ENCODE data around the gene PRSS12. TPM values are rescaled to one million over a fixed set of nuclear protein-coding genes. Genes with fewer than 3 reads are reported as not detected.

Gene PRSS12
- total RNA-seq, 1 experiment from 2014 or later, result 13.8 TPM

DNA sequence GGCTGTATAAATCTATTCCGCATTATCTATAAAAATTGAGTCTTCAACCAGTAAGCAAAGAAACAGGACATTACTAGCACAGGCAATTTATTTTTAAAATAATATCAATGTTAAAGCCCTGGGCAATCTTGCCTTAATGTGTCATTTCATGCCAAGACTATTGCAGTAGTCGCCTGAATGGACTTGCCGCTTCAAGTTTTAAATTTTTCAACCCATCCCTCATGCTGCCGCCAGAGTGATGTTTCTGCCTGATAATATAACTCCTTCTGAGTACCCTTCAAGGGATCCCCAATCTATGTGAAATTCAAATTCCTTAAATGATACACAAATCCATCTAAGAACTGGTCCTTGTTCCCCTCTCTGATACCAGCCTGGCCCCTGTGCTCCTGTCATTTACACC is 66.9 kb downstream of the PRSS12 start:
- Histone ChIP-seq H3K9me2 (ENCODE audit: insufficient read depth) (no peaks in the 10 kb centered on the region), H3K9ac (ENCODE audit: low read length) (no peak overlapping the region), H3K4me3 (replicated peaks in 1 of 2; ENCODE audit: low read depth in 1 of 2, low read length in 2 of 2) (no peak overlapping the region), H3K9me3 (ENCODE audit: control insufficient read depth in 1 of 2, insufficient read depth in 1 of 2, low read depth in 1 of 2, low read length in 2 of 2) (no peaks in the 10 kb centered on the region), H3K4me1 (ENCODE audit: control insufficient read depth in 1 of 2, insufficient read depth in 2 of 2, low read length in 2 of 2) (no peaks in the 10 kb centered on the region), H3K27ac (ENCODE audit: low read depth, low read length) (no peak overlapping the region), H3K79me2 (ENCODE audit: insufficient read depth, low read length) (no peaks in the 10 kb centered on the region), H3K27me3 (ENCODE audit: insufficient read depth, low read length) (no peaks in the 10 kb centered on the region), H3K36me3 (ENCODE audit: control insufficient read depth in 1 of 2, insufficient read depth in 2 of 2, low read length in 2 of 2) (no peaks in the 10 kb centered on the region; a peak in 2 of 4 replicates), H4K20me1 (ENCODE audit: insufficient read depth) (peaks cover 4% of the 10 kb centered on the region; the same call in 1 of the 2 replicates), H2AFZ (ENCODE audit: low read depth, low read length, poor library complexity, severe bottlenecking) (no peak overlapping the region), H3K4me2 (ENCODE audit: low read length) (no peak overlapping the region)
- no peak for ATAC-seq
- intact Hi-C loops (cut with micrococcal nuclease), result no loop called here
- DNase-seq (ENCODE audit: low read depth, low spot score), result no peak
- TF ChIP-seq RAD21 (IDR thresholded peaks at IDR 0.05; ENCODE audit: low read depth) (no peak), ELF1 (IDR thresholded peaks at IDR 0.05; ENCODE audit: borderline replicate concordance, low read depth) (no peak), POLR2AphosphoS5 (IDR thresholded peaks at IDR 0.05; ENCODE audit: low read depth, low read length) (no peak)
- ChIA-PET POLR2A (no interaction called here), RAD21 (ENCODE audit: low non-redundant PET in 1 of 2, low total read pairs in 2 of 2, uncharacterized antibody in 2 of 2, unreplicated experiment in 2 of 2) (no interaction called here), CTCF (no interaction called here)
- no TSS peak for BruUV-seq (replicated peaks)

DNA sequence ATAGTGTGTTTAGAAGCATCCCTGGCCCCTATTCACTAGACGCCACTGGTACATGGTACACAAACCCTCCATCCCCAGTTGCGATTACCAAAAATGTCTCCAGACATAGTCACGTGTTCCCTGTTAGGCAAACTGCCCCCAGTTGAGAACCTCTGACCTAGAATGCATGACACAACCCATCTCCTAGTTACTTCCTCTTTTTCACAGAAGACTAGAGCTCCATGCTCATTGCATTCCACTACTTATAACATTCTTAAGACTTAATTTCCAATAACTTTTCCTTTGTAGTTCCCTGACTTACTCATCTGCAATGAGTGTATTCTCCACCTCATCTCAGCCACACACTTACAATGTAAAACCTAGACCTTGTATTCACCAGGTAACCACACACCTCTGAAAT is 68.6 kb downstream of the PRSS12 start:
- no peak for DNase-seq (ENCODE audit: low read depth, low spot score)
- ChIA-PET CTCF (no interaction called here), POLR2A (no interaction called here), RAD21 (ENCODE audit: low non-redundant PET in 1 of 2, low total read pairs in 2 of 2, uncharacterized antibody in 2 of 2, unreplicated experiment in 2 of 2) (no interaction called here)
- intact Hi-C loops (cut with micrococcal nuclease), result no loop called here
- no peak overlapping the region for H2AFZ ChIP-seq (ENCODE audit: low read depth, low read length, poor library complexity, severe bottlenecking)
- H4K20me1 ChIP-seq (ENCODE audit: insufficient read depth), result peaks cover 4% of the 10 kb centered on the region; the same call in 1 of the 2 replicates
- H3K9me2 ChIP-seq (ENCODE audit: insufficient read depth), result no peaks in the 10 kb centered on the region
- H3K4me2 ChIP-seq (ENCODE audit: low read length), result no peak overlapping the region
- peaks cover 5 to 17% of the 10 kb centered on the region in 2 experiments; a peak in 3 of 4 replicates for H3K36me3 ChIP-seq (ENCODE audit: control insufficient read depth in 1 of 2, insufficient read depth in 2 of 2, low read length in 2 of 2)
- no peaks in the 10 kb centered on the region for H3K9me3 ChIP-seq (ENCODE audit: control insufficient read depth in 1 of 2, insufficient read depth in 1 of 2, low read depth in 1 of 2, low read length in 2 of 2)
- no peak overlapping the region for H3K27ac ChIP-seq (ENCODE audit: low read depth, low read length)
- BruUV-seq (replicated peaks), result no TSS peak
- H3K4me1 ChIP-seq (ENCODE audit: control insufficient read depth in 1 of 2, insufficient read depth in 2 of 2, low read length in 2 of 2), result peaks cover 0 to 12% of the 10 kb centered on the region in 2 experiments; a peak in 2 of 4 replicates
- H3K27me3 ChIP-seq (ENCODE audit: insufficient read depth, low read length), result no peaks in the 10 kb centered on the region
- peaks cover 6% of the 10 kb centered on the region for H3K79me2 ChIP-seq (ENCODE audit: insufficient read depth, low read length)
- H3K4me3 ChIP-seq (replicated peaks in 1 of 2; ENCODE audit: low read depth in 1 of 2, low read length in 2 of 2), result no peak overlapping the region
- no peak for ATAC-seq
- H3K9ac ChIP-seq (ENCODE audit: low read length), result no peak overlapping the region
- TF ChIP-seq RAD21 (IDR thresholded peaks at IDR 0.05; ENCODE audit: low read depth) (no peak), EZH2 (IDR thresholded peaks at IDR 0.05) (no peak), JUND (IDR thresholded peaks at IDR 0.05) (no peak), TCF7L2 (IDR thresholded peaks at IDR 0.05; ENCODE audit: borderline replicate concordance, extremely low read depth, insufficient read depth, insufficient read length) (no peak), SP1 (IDR thresholded peaks at IDR 0.05; ENCODE audit: low read depth) (no peak), CBX3 (IDR thresholded peaks at IDR 0.05; ENCODE audit: low read depth) (no peak), EZH2phosphoT487 (IDR thresholded peaks at IDR 0.05; ENCODE audit: borderline replicate concordance) (no peak), SRF (IDR thresholded peaks at IDR 0.05; ENCODE audit: low read depth) (no peak), FOSL1 (IDR thresholded peaks at IDR 0.05; ENCODE audit: low read depth) (no peak), ZFX (IDR thresholded peaks at IDR 0.05) (no peak), ZNF274 (IDR thresholded peaks at IDR 0.05; ENCODE audit: low read depth, low read length) (no peak), YY1 (IDR thresholded peaks at IDR 0.05; ENCODE audit: extremely low read depth, insufficient replicate concordance, low read depth, low read length) (no peak)
- TF ChIP-seq, protein P1, sequence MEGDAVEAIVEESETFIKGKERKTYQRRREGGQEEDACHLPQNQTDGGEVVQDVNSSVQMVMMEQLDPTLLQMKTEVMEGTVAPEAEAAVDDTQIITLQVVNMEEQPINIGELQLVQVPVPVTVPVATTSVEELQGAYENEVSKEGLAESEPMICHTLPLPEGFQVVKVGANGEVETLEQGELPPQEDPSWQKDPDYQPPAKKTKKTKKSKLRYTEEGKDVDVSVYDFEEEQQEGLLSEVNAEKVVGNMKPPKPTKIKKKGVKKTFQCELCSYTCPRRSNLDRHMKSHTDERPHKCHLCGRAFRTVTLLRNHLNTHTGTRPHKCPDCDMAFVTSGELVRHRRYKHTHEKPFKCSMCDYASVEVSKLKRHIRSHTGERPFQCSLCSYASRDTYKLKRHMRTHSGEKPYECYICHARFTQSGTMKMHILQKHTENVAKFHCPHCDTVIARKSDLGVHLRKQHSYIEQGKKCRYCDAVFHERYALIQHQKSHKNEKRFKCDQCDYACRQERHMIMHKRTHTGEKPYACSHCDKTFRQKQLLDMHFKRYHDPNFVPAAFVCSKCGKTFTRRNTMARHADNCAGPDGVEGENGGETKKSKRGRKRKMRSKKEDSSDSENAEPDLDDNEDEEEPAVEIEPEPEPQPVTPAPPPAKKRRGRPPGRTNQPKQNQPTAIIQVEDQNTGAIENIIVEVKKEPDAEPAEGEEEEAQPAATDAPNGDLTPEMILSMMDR (IDR thresholded peaks at IDR 0.05 in 2 of 3, conservative IDR thresholded peaks at IDR 0.05 in 1 of 3; ENCODE audit: borderline replicate concordance in 1 of 3, insufficient read depth in 1 of 3, low read depth in 2 of 3, low read length in 2 of 3), result no peak
- TF ChIP-seq, protein P2, sequence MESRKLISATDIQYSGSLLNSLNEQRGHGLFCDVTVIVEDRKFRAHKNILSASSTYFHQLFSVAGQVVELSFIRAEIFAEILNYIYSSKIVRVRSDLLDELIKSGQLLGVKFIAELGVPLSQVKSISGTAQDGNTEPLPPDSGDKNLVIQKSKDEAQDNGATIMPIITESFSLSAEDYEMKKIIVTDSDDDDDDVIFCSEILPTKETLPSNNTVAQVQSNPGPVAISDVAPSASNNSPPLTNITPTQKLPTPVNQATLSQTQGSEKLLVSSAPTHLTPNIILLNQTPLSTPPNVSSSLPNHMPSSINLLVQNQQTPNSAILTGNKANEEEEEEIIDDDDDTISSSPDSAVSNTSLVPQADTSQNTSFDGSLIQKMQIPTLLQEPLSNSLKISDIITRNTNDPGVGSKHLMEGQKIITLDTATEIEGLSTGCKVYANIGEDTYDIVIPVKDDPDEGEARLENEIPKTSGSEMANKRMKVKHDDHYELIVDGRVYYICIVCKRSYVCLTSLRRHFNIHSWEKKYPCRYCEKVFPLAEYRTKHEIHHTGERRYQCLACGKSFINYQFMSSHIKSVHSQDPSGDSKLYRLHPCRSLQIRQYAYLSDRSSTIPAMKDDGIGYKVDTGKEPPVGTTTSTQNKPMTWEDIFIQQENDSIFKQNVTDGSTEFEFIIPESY (IDR thresholded peaks at IDR 0.05; ENCODE audit: extremely low read depth, insufficient replicate concordance, low read length), result no peak
- TF ChIP-seq, protein P3, sequence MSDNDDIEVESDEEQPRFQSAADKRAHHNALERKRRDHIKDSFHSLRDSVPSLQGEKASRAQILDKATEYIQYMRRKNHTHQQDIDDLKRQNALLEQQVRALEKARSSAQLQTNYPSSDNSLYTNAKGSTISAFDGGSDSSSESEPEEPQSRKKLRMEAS (IDR thresholded peaks at IDR 0.05), result no peak
